B cell (primary cell): Measurements from ENCODE around the gene DMXL2.

Source experiments
- EZH2 ChIP-seq: IDR thresholded peaks from 2 replicates; pipeline ENCODE4 v1.6.1; 2012; ENCODE audit warnings: borderline replicate concordance, low read depth, mild to moderate bottlenecking, moderate library complexity, low read length; ENCODE audit not compliant: insufficient read depth, poor library complexity, severe bottlenecking
- TF ChIP-seq, protein P1 (sequence below): fragments of 200-600 bp; IDR thresholded peaks from one replicate; pipeline ENCODE4 v1.8.0; 2022; ENCODE audit warnings: antibody characterized with exemption, mild to moderate bottlenecking

GRCh38 chr15:51497806-51498205 is 124.8 kb downstream of the DMXL2 start:
- TF ChIP-seq, protein P1, sequence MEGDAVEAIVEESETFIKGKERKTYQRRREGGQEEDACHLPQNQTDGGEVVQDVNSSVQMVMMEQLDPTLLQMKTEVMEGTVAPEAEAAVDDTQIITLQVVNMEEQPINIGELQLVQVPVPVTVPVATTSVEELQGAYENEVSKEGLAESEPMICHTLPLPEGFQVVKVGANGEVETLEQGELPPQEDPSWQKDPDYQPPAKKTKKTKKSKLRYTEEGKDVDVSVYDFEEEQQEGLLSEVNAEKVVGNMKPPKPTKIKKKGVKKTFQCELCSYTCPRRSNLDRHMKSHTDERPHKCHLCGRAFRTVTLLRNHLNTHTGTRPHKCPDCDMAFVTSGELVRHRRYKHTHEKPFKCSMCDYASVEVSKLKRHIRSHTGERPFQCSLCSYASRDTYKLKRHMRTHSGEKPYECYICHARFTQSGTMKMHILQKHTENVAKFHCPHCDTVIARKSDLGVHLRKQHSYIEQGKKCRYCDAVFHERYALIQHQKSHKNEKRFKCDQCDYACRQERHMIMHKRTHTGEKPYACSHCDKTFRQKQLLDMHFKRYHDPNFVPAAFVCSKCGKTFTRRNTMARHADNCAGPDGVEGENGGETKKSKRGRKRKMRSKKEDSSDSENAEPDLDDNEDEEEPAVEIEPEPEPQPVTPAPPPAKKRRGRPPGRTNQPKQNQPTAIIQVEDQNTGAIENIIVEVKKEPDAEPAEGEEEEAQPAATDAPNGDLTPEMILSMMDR: no peak
- TF ChIP-seq EZH2: no peak
